Calu3 (cell line): ENCODE measurements around the gene SLMAP. TPM values are rescaled to one million over a fixed set of nuclear protein-coding genes. Genes with fewer than 3 reads are reported as not detected.

ENCODE experiments used
- BruUV-seq: library from RNA; stranded (reverse); fragments of 400-500 nt; replicated peaks from 2 replicates; lab custom pipeline; 2021; lab: Mats Ljungman, UMichigan
- CTCF ChIA-PET: fragments of 300-600 bp; sonication (Branson Sonifier 250); formaldehyde crosslinking; loops from one replicate; lab custom pipeline; 2022; ENCODE audit warnings: antibody characterized with exemption; lab: Charles Lee
- DNase-seq: peaks from one replicate; pipeline ENCODE4 v3.0.0; 2022
- H3K27ac Mint-ChIP-seq: one replicate; pipeline ENCODE4 v1.8.0; 2022; ENCODE audit warnings: mixed read lengths; ENCODE audit not compliant: unreplicated experiment
- H3K27me3 Mint-ChIP-seq: one replicate; pipeline ENCODE4 v1.8.0; 2022; ENCODE audit warnings: mixed read lengths; ENCODE audit not compliant: unreplicated experiment
- H3K36me3 Mint-ChIP-seq: one replicate; pipeline ENCODE4 v1.8.0; 2022; ENCODE audit warnings: mild to moderate bottlenecking, moderate library complexity, mixed read lengths; ENCODE audit not compliant: insufficient read depth, unreplicated experiment
- H3K4me1 Mint-ChIP-seq: one replicate; pipeline ENCODE4 v1.8.0; 2022; ENCODE audit warnings: mild to moderate bottlenecking, low read depth, mixed read lengths; ENCODE audit not compliant: unreplicated experiment
- H3K4me3 Mint-ChIP-seq: one replicate; pipeline ENCODE4 v1.8.0; 2022; ENCODE audit warnings: mild to moderate bottlenecking, low read depth, moderate library complexity, mixed read lengths; ENCODE audit not compliant: unreplicated experiment
- H3K9me3 Mint-ChIP-seq: one replicate; pipeline ENCODE4 v1.8.0; 2022; ENCODE audit warnings: low read depth, mixed read lengths; ENCODE audit not compliant: unreplicated experiment
- intact Hi-C: fragments of 100-400 bp; cut with micrococcal nuclease; formaldehyde crosslinking; loops from one replicate; pipeline ENCODE4 v1.10.0; 2022; ENCODE audit not compliant: unreplicated experiment
- total RNA-seq: library from RNA; stranded (reverse); gene quantifications from 2 replicates; pipeline ENCODE4 v1.2.3, GENCODE V29; 2022
- TF ChIP-seq, protein P1 (sequence below): fragments of 200-600 bp; IDR thresholded peaks from one replicate; pipeline ENCODE4 v1.8.0; 2022; ENCODE audit warnings: antibody characterized with exemption; ENCODE audit not compliant: unreplicated experiment

Gene SLMAP
- total RNA-seq, 1 experiment from 2014 or later, result 114 TPM

DNA sequence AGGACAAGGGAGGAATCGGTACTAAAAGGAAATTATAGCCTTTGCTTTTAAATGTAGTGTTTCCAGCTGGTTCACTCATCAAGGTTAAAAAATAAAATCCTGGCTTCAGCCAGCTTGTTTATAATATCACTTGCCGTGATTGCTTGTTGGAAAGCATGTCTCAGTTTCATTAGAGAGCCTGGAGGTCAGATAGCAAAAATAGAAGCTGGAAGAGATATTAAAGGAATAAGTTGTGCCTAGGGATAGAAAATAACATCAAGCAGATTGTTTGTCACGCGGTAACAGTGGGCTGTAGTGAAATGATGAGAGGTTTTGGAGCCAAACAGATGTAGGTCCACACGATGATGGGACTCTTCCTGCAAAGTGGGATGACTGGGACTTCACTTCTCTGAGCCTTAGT is 17.7 kb upstream of the SLMAP start:
- TF ChIP-seq, protein P1, sequence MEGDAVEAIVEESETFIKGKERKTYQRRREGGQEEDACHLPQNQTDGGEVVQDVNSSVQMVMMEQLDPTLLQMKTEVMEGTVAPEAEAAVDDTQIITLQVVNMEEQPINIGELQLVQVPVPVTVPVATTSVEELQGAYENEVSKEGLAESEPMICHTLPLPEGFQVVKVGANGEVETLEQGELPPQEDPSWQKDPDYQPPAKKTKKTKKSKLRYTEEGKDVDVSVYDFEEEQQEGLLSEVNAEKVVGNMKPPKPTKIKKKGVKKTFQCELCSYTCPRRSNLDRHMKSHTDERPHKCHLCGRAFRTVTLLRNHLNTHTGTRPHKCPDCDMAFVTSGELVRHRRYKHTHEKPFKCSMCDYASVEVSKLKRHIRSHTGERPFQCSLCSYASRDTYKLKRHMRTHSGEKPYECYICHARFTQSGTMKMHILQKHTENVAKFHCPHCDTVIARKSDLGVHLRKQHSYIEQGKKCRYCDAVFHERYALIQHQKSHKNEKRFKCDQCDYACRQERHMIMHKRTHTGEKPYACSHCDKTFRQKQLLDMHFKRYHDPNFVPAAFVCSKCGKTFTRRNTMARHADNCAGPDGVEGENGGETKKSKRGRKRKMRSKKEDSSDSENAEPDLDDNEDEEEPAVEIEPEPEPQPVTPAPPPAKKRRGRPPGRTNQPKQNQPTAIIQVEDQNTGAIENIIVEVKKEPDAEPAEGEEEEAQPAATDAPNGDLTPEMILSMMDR, result no peak
- no TSS peak for BruUV-seq
- H3K27me3 Mint-ChIP-seq, result no peaks in the 10 kb centered on the region
- DNase-seq, result no peak
- H3K4me1 Mint-ChIP-seq, result no peaks in the 10 kb centered on the region
- H3K36me3 Mint-ChIP-seq, result no peaks in the 10 kb centered on the region
- no peak overlapping the region for H3K27ac Mint-ChIP-seq
- H3K4me3 Mint-ChIP-seq, result no peak overlapping the region
- intact Hi-C loops, result no loop called here
- H3K9me3 Mint-ChIP-seq, result no peaks in the 10 kb centered on the region
- CTCF ChIA-PET, result no interaction called here

DNA sequence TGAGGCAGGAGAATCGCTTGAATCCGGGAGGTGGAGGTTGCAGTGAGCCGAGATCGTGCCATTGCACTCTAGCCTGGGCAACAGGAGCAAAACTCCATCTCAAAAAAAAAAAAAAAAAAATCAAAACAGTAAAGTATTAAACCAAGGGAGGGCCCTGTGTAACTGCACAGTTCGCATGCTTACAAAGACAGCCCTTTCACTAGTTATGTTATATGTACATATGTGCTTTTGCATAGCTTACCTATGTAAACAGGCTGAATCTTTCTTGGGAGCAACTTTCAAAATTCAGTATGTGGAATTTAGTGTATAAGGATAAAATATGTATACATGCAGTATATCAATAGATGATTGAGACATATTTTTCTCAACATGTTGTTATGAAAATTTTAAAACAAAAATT is 16.1 kb upstream of the SLMAP start:
- no peaks in the 10 kb centered on the region for H3K27me3 Mint-ChIP-seq
- CTCF ChIA-PET, result interaction anchor here (0.7 kb wide), 2 partner anchors 12 to 230 kb away, joined by 3 to 4 read pairs; no protein-coding TSS in a partner anchor
- H3K36me3 Mint-ChIP-seq, result no peaks in the 10 kb centered on the region
- no peaks in the 10 kb centered on the region for H3K9me3 Mint-ChIP-seq
- no peaks in the 10 kb centered on the region for H3K4me1 Mint-ChIP-seq
- no peak overlapping the region for H3K27ac Mint-ChIP-seq
- BruUV-seq, result no TSS peak
- H3K4me3 Mint-ChIP-seq, result no peak overlapping the region
- DNase-seq, result no peak
- intact Hi-C loops, result no loop called here
- TF ChIP-seq, protein P1, result no peak

DNA sequence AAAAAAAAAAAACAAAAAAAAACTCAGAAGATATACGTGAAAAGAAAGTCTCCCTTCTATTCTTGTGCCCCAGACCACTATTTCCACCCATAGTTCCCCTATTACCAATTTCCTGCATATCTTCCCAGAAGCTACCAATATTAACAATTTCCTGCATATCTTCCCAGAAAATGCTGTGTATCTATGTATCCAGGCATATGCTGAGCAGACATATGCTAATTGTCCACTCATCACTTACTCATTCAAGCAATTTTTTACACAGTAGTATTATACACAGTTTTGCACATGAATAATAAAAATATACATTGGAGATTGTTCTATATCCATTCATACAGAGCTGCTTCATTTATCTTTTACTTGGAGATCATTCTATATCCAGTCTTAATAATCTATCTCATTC is 12.6 kb upstream of the SLMAP start:
- Mint-ChIP-seq H3K36me3 (no peaks in the 10 kb centered on the region), H3K27me3 (no peaks in the 10 kb centered on the region), H3K4me1 (no peaks in the 10 kb centered on the region), H3K27ac (no peak overlapping the region), H3K9me3 (no peaks in the 10 kb centered on the region), H3K4me3 (no peak overlapping the region)
- DNase-seq, result no peak
- CTCF ChIA-PET, result no interaction called here
- TF ChIP-seq, protein P1, result no peak
- intact Hi-C loops, result no loop called here
- BruUV-seq, result no TSS peak

DNA sequence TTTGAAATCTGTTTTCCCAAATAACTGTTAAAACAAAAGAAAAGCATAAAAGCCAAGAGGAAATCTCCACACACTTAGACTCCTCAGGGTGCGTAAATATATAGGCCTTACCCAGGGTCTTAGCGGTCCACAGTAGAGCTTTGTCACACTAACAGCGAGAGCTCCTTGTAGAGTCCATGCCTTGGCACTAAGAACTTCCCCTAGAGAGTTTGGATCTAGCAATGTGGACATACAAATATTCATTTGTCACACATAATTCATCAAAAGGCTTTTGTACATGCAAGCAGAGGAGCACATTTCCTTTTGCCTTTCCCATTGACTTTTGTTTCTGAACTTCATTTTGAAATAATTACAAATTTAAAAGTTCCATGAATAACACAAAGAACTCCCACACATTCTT is 11.0 kb upstream of the SLMAP start:
- Mint-ChIP-seq H3K4me3 (no peak overlapping the region), H3K27ac (no peak overlapping the region), H3K36me3 (no peaks in the 10 kb centered on the region), H3K27me3 (no peaks in the 10 kb centered on the region), H3K9me3 (no peaks in the 10 kb centered on the region), H3K4me1 (no peaks in the 10 kb centered on the region)
- no TSS peak for BruUV-seq
- intact Hi-C loops, result no loop called here
- TF ChIP-seq, protein P1, result no peak
- CTCF ChIA-PET, result no interaction called here
- no peak for DNase-seq
